Measurements from ENCODE around the gene MERTK. TPM values are rescaled to one million over a fixed set of nuclear protein-coding genes. Genes with fewer than 3 reads are reported as not detected.

Gene MERTK
- total and polyA plus RNA-seq, 11 donors, result 1.9 to 15.2 (median 4.7) TPM

GRCh38 chr2:111883661-111884591 lies 14.5 kb upstream of the MERTK start, which contains the start of gene ANAPC1:
Gene ANAPC1 (minus strand): TSS chr2:111884193. CDS start chr2:111880825, 3,368 bp downstream.
- DNase-seq, result peak; percentile 81 to 90 (median 88)
- TF ChIP-seq CTCF (IDR thresholded peaks at IDR 0.05) (peak in 1 of 12 donors; percentile 3), POLR2A (IDR thresholded peaks at IDR 0.05) (peak in 1 of 2 donors; percentile 28)
- no peaks in the 10 kb centered on the region for H3K9me3 ChIP-seq
- peaks cover 0 to 17% (median 12%) of the 10 kb centered on the region in 9 donors for H3K36me3 ChIP-seq
- 0% methylated on average over 33 to 73 of the region's 73 CpGs for WGBS, 4 donors
- H3K4me1 ChIP-seq, result peaks cover 0 to 20% (median 9%) of the 10 kb centered on the region in 12 donors
- H3K27ac ChIP-seq, result peak within 1 kb of the TSS in 11 of 12 donors; percentile 58 to 90 (median 80)
- H3K4me3 ChIP-seq, result peak within 1 kb of the TSS; percentile 54 to 99 (median 97)
- ATAC-seq, result peak; percentile 96 to 99 (median 98)
- intact Hi-C loops (cut with DNase I), result no loop called here
- no peaks in the 10 kb centered on the region for H3K27me3 ChIP-seq

GRCh38 chr2:111884592-111884964 lies 13.8 kb upstream of the MERTK start:
- Histone ChIP-seq H3K9me3 (no peaks in the 10 kb centered on the region), H3K36me3 (peaks cover 0 to 11% (median 6%) of the 10 kb centered on the region in 9 donors), H3K4me1 (peaks cover 0 to 20% (median 9%) of the 10 kb centered on the region in 12 donors), H3K4me3 (peak overlapping the region; percentile 54 to 99 (median 97)), H3K27ac (peak overlapping the region in 10 of 12 donors; percentile 58 to 90 (median 80)), H3K27me3 (no peaks in the 10 kb centered on the region)
- no peak for TF ChIP-seq POLR2A (IDR thresholded peaks at IDR 0.05)
- TF ChIP-seq CTCF (IDR thresholded peaks at IDR 0.05), result no peak
- DNase-seq (no peak), ATAC-seq (peak in 1 of 4 donors; percentile 14)
- WGBS, 4 donors, result 14 to 25% (median 20%) methylated on average over 11 of the region's 11 CpGs
- intact Hi-C loops (cut with DNase I), result no loop called here

GRCh38 chr2:111896024-111896423 lies 2.4 kb upstream of the MERTK start:
- 38 to 64% (median 54%) methylated on average over 3 of the region's 3 CpGs for WGBS, 4 donors
- peak in 2 of 5 donors; percentile 35 to 41 for DNase-seq
- peak overlapping the region in 1 of 12 donors; percentile 47 for H3K27ac ChIP-seq
- TF ChIP-seq POLR2A (IDR thresholded peaks at IDR 0.05), result no peak
- no peak for TF ChIP-seq CTCF (IDR thresholded peaks at IDR 0.05)
- ATAC-seq, result no peak
- peaks cover 0 to 34% (median 13%) of the 10 kb centered on the region in 12 donors for H3K4me1 ChIP-seq
- no peaks in the 10 kb centered on the region for H3K36me3 ChIP-seq
- H3K27me3 ChIP-seq, result no peaks in the 10 kb centered on the region
- intact Hi-C loops (cut with DNase I), result loop anchor here in 5 of 10 donors (5.0 to 10.0 kb wide), 5 partner anchors 61 to 359 kb away; partner anchors contain the start of gene ZC3H8 (in 1 of the 5)
- no peaks in the 10 kb centered on the region for H3K9me3 ChIP-seq
- no peak overlapping the region for H3K4me3 ChIP-seq

GRCh38 chr2:111896576-111896975 lies 1.8 kb upstream of the MERTK start:
- Histone ChIP-seq H3K4me3 (no peak overlapping the region), H3K36me3 (no peaks in the 10 kb centered on the region), H3K27me3 (no peaks in the 10 kb centered on the region), H3K9me3 (no peaks in the 10 kb centered on the region), H3K27ac (peak overlapping the region in 1 of 12 donors; percentile 47), H3K4me1 (peaks cover 0 to 39% (median 15%) of the 10 kb centered on the region in 12 donors)
- 80 to 88% (median 86%) methylated on average over 6 of the region's 6 CpGs for WGBS, 4 donors
- ATAC-seq, result no peak
- intact Hi-C loops (cut with DNase I), result loop anchor here in 5 of 10 donors (5.0 to 10.0 kb wide), 5 partner anchors 61 to 358 kb away; partner anchors contain the start of gene ZC3H8 (in 1 of the 5)
- TF ChIP-seq CTCF (IDR thresholded peaks at IDR 0.05) (no peak), POLR2A (IDR thresholded peaks at IDR 0.05) (no peak)
- DNase-seq, result no peak
